ENCODE measurements around the gene ANKRD12. TPM values are rescaled to one million over a fixed set of nuclear protein-coding genes. Genes with fewer than 3 reads are reported as not detected.

The ANKRD12 gene
- total RNA-seq, 1 experiment from 2014 or later = 43.4 TPM

- CTCF ChIA-PET = no interaction called here
- Mint-ChIP-seq H3K27ac (peak overlapping the region; percentile 3; the same call in 1 of the 2 replicates), H3K36me3 (peaks cover 16% of the 10 kb centered on the region), H3K27me3 (ENCODE audit: low read depth) (no peaks in the 10 kb centered on the region), H3K4me1 (peaks cover 7% of the 10 kb centered on the region), H3K9me3 (peaks cover 20% of the 10 kb centered on the region), H3K4me3 (no peak overlapping the region)
- POLR2A ChIA-PET = no interaction called here
- DNase-seq (ENCODE audit: low spot score) (no peak), ATAC-seq (no peak)
- TF ChIP-seq STAT6 (CRISPR knock-in tag; conservative IDR thresholded peaks at IDR 0.05; ENCODE audit: low read depth) (no peak), ZNF671 (CRISPR knock-in tag; IDR thresholded peaks at IDR 0.05) (no peak), JAZF1 (CRISPR knock-in tag; IDR thresholded peaks at IDR 0.05) (no peak), ATF3 (CRISPR knock-in tag; conservative IDR thresholded peaks at IDR 0.05) (no peak), NFATC4 (CRISPR knock-in tag; IDR thresholded peaks at IDR 0.05) (no peak)
Measured at GRCh38 chr18:9285604-9286003, 149.0 kb downstream of the ANKRD12 start.

- Mint-ChIP-seq H3K9me3 (peaks cover 27% of the 10 kb centered on the region), H3K27me3 (ENCODE audit: low read depth) (no peaks in the 10 kb centered on the region), H3K36me3 (peaks cover 27% of the 10 kb centered on the region), H3K4me3 (no peak overlapping the region), H3K4me1 (peaks cover 7% of the 10 kb centered on the region), H3K27ac (peak overlapping the region; percentile 3; the same call in 1 of the 2 replicates)
- DNase-seq (ENCODE audit: low spot score) (no peak), ATAC-seq (no peak)
- TF ChIP-seq FOXK1 (CRISPR knock-in tag; IDR thresholded peaks at IDR 0.05) (no peak), SOX15 (CRISPR knock-in tag; IDR thresholded peaks at IDR 0.05) (no peak), EMX1 (CRISPR knock-in tag; IDR thresholded peaks at IDR 0.05) (no peak), ZNF396 (CRISPR knock-in tag; IDR thresholded peaks at IDR 0.05; ENCODE audit: borderline replicate concordance) (no peak), OVOL2 (CRISPR knock-in tag; IDR thresholded peaks at IDR 0.05; ENCODE audit: borderline replicate concordance) (no peak), STAT6 (CRISPR knock-in tag; conservative IDR thresholded peaks at IDR 0.05; ENCODE audit: low read depth) (no peak), E2F5 (CRISPR knock-in tag; IDR thresholded peaks at IDR 0.05) (no peak), KAT7 (CRISPR knock-in tag; IDR thresholded peaks at IDR 0.05; ENCODE audit: borderline replicate concordance) (no peak), MAX (CRISPR knock-in tag; IDR thresholded peaks at IDR 0.05) (no peak), FOXJ3 (CRISPR knock-in tag; IDR thresholded peaks at IDR 0.05; ENCODE audit: borderline replicate concordance) (no peak), JAZF1 (CRISPR knock-in tag; IDR thresholded peaks at IDR 0.05) (no peak), SMAD4 (CRISPR knock-in tag; IDR thresholded peaks at IDR 0.05) (no peak), RORB (CRISPR knock-in tag; IDR thresholded peaks at IDR 0.05) (no peak), ESRRA (CRISPR knock-in tag; IDR thresholded peaks at IDR 0.05; ENCODE audit: borderline replicate concordance) (no peak), AFF4 (CRISPR knock-in tag; IDR thresholded peaks at IDR 0.05; ENCODE audit: borderline replicate concordance) (no peak), ZNF263 (CRISPR knock-in tag; IDR thresholded peaks at IDR 0.05; ENCODE audit: low read depth) (no peak), ATF6 (CRISPR knock-in tag; IDR thresholded peaks at IDR 0.05) (no peak)
- ChIA-PET POLR2A (interaction anchor here (0.5 kb wide), 1 partner anchor 47 kb away, joined by 4 read pairs; no protein-coding TSS in a partner anchor), CTCF (no interaction called here)
Measured at GRCh38 chr18:9287036-9287435, 150.5 kb downstream of the ANKRD12 start.
